ENCODE data around the gene CELF2. TPM values are rescaled to one million over a fixed set of nuclear protein-coding genes. Genes with fewer than 3 reads are reported as not detected.
A peak's percentile ranks its signal among the peaks of the same experiment; 100 is the strongest.

Gene CELF2
- total RNA-seq, 4 donors from 2014 or later, result 27.0 to 44.1 (median 31.3) TPM

GRCh38 chr10:11014671-11015445, 2.8 kb upstream of the CELF2 start:
- H3K4me3 ChIP-seq, result no peak overlapping the region
- no peaks in the 10 kb centered on the region for H3K9me3 ChIP-seq
- H3K36me3 ChIP-seq, result no peaks in the 10 kb centered on the region
- DNase-seq, result peak; percentile 64
- peaks cover 5% of the 10 kb centered on the region for H3K27me3 ChIP-seq
- intact Hi-C loops (cut with DNase I; ENCODE audit: low total_unique reads) (no loop called here), in situ Hi-C loops (cut with MboI; ENCODE audit: low pct_ligation_motif_present in 1 of 4, low pct_unique_long_range_greater_than_20kb in 1 of 4, low sequenced_read_pairs in 3 of 4) (no loop called here)
- peaks cover 0 to 41% (median 22%) of the 10 kb centered on the region in 4 donors for H3K4me1 ChIP-seq
- WGBS, 2 donors (ENCODE audit: low coverage in 1 of 2), result 46 to 63% methylated on average over 6 to 14 of the region's 14 CpGs
- H3K27ac ChIP-seq, result peak overlapping the region; percentile 63 to 94 (median 68)
- TF ChIP-seq POLR2AphosphoS5 (IDR thresholded peaks at IDR 0.05) (peak in 1 of 3 donors; percentile 43), POLR2A (IDR thresholded peaks at IDR 0.05) (no peak)

- no peaks in the 10 kb centered on the region for H3K36me3 ChIP-seq
- WGBS, 2 donors (ENCODE audit: low coverage in 1 of 2), result 63 to 68% methylated on average over 2 of the region's 2 CpGs
- H3K27ac ChIP-seq, result peak overlapping the region; percentile 63 to 94 (median 68)
Measured at GRCh38 chr10:11015446-11015934, 2.2 kb upstream of the CELF2 start.

GRCh38 chr10:11017000-11017569, 587 bp upstream of the CELF2 start:
- no peak for DNase-seq
- in situ Hi-C loops (cut with MboI; ENCODE audit: low pct_ligation_motif_present in 1 of 4, low pct_unique_long_range_greater_than_20kb in 1 of 4, low sequenced_read_pairs in 3 of 4) (no loop called here), intact Hi-C loops (cut with DNase I; ENCODE audit: low total_unique reads) (no loop called here)
- H3K27me3 ChIP-seq, result peaks cover 5% of the 10 kb centered on the region
- 14 to 37% methylated on average over 9 to 19 of the region's 19 CpGs for WGBS, 2 donors (ENCODE audit: low coverage in 1 of 2)
- H3K36me3 ChIP-seq, result no peaks in the 10 kb centered on the region
- H3K9me3 ChIP-seq, result no peaks in the 10 kb centered on the region
- peak overlapping the region; percentile 60 to 91 (median 78) for H3K4me3 ChIP-seq
- peaks cover 0 to 52% (median 30%) of the 10 kb centered on the region in 4 donors for H3K4me1 ChIP-seq
- peak overlapping the region; percentile 84 to 94 (median 92) for H3K27ac ChIP-seq
- TF ChIP-seq POLR2AphosphoS5 (IDR thresholded peaks at IDR 0.05), result peak in 1 of 3 donors; percentile 4
- TF ChIP-seq EP300 (IDR thresholded peaks at IDR 0.05; ENCODE audit: low read depth), result no peak

More at GRCh38 chr10:11015446-11015934, 2.2 kb upstream of the CELF2 start:
- H3K4me1 ChIP-seq, result peaks cover 0 to 47% (median 26%) of the 10 kb centered on the region in 4 donors
- no peak for DNase-seq
- H3K9me3 ChIP-seq, result no peaks in the 10 kb centered on the region
- in situ Hi-C loops (cut with MboI; ENCODE audit: low pct_ligation_motif_present in 1 of 4, low pct_unique_long_range_greater_than_20kb in 1 of 4, low sequenced_read_pairs in 3 of 4) (no loop called here), intact Hi-C loops (cut with DNase I; ENCODE audit: low total_unique reads) (no loop called here)
- peaks cover 5% of the 10 kb centered on the region for H3K27me3 ChIP-seq
- no peak overlapping the region for H3K4me3 ChIP-seq
- TF ChIP-seq CTCF (IDR thresholded peaks at IDR 0.05), result no peak
- no peak for TF ChIP-seq POLR2AphosphoS5 (IDR thresholded peaks at IDR 0.05)
- TF ChIP-seq EP300 (IDR thresholded peaks at IDR 0.05; ENCODE audit: low read depth), result no peak
- TF ChIP-seq POLR2A (IDR thresholded peaks at IDR 0.05), result no peak

- Histone ChIP-seq H3K9me3 (no peaks in the 10 kb centered on the region), H3K27me3 (peaks cover 5% of the 10 kb centered on the region), H3K27ac (peak overlapping the region; percentile 87 to 94 (median 92)), H3K4me3 (peak overlapping the region; percentile 76 to 91 (median 78)), H3K36me3 (no peaks in the 10 kb centered on the region), H3K4me1 (peaks cover 0 to 51% (median 30%) of the 10 kb centered on the region in 4 donors)
- intact Hi-C loops (cut with DNase I; ENCODE audit: low total_unique reads), result no loop called here
- 0 to 4% methylated on average over 1 to 41 of the region's 57 CpGs for WGBS, 2 donors (ENCODE audit: low coverage in 1 of 2)
- DNase-seq, result peak; percentile 33
- in situ Hi-C loops (cut with MboI; ENCODE audit: low pct_ligation_motif_present in 1 of 4, low pct_unique_long_range_greater_than_20kb in 1 of 4, low sequenced_read_pairs in 3 of 4), result no loop called here
- TF ChIP-seq CTCF (IDR thresholded peaks at IDR 0.05) (no peak), POLR2AphosphoS5 (IDR thresholded peaks at IDR 0.05) (no peak), EP300 (IDR thresholded peaks at IDR 0.05; ENCODE audit: low read depth) (no peak), POLR2A (IDR thresholded peaks at IDR 0.05) (no peak)
Measured at GRCh38 chr10:11018432-11018841, 765 bp downstream of the CELF2 start.
